Measurements from ENCODE around the gene SP2. TPM values are rescaled to one million over a fixed set of nuclear protein-coding genes. Genes with fewer than 3 reads are reported as not detected.

SP2 gene
- total and polyA plus RNA-seq, 2 of the 13 experiments (the other 11 are each of a cell fraction or from before 2014, with no cell fraction given) = 1.4 to 4.8 TPM

GRCh38 chr17:47945529-47946508 is 49.8 kb downstream of the SP2 start (continued):
- TF ChIP-seq PRDM15 (CRISPR knock-in tag; IDR thresholded peaks at IDR 0.05) = peak; percentile 81; the same call in 1 of the 2 replicates
- TF ChIP-seq TP53 (CRISPR knock-in tag; conservative IDR thresholded peaks at IDR 0.05) = no peak
- no peak for TF ChIP-seq SIN3B (IDR thresholded peaks at IDR 0.05; ENCODE audit: low read length)
- no peak for TF ChIP-seq EED (CRISPR knock-in tag; IDR thresholded peaks at IDR 0.05)
- no peak for TF ChIP-seq GTF3A (CRISPR knock-in tag; conservative IDR thresholded peaks at IDR 0.05)
- peak; percentile 10 for TF ChIP-seq ETV5 (CRISPR knock-in tag; IDR thresholded peaks at IDR 0.05; ENCODE audit: borderline replicate concordance)
- no peak for TF ChIP-seq THYN1 (CRISPR knock-in tag; IDR thresholded peaks at IDR 0.05; ENCODE audit: borderline replicate concordance, low read depth)
- peak; percentile 60 for TF ChIP-seq ZNF687 (CRISPR knock-in tag; IDR thresholded peaks at IDR 0.05)
- TF ChIP-seq MED1 (CRISPR knock-in tag; IDR thresholded peaks at IDR 0.05) = peak; percentile 22; the same call in 1 of the 2 replicates
- TF ChIP-seq TBL1XR1 (IDR thresholded peaks at IDR 0.05; ENCODE audit: borderline replicate concordance, low read length, partially characterized antibody) = no peak
- TF ChIP-seq SP4 (CRISPR knock-in tag; IDR thresholded peaks at IDR 0.05) = 0 out of 2 replicates have a peak, but pooled peaks have one; percentile 21
- no peak for TF ChIP-seq DNMT3B (CRISPR knock-in tag; conservative IDR thresholded peaks at IDR 0.05)
- no peak for TF ChIP-seq HIVEP1 (CRISPR knock-in tag; IDR thresholded peaks at IDR 0.05)
- no peak for TF ChIP-seq ARNT2 (CRISPR knock-in tag; IDR thresholded peaks at IDR 0.05; ENCODE audit: low read depth)
- TF ChIP-seq ZBTB38 (CRISPR knock-in tag; IDR thresholded peaks at IDR 0.05) = peak; percentile 69
- no peak for TF ChIP-seq ZNF367 (CRISPR knock-in tag; IDR thresholded peaks at IDR 0.05; ENCODE audit: borderline replicate concordance)
- peak; percentile 52; the same call in 1 of the 2 replicates for TF ChIP-seq MIXL1 (CRISPR knock-in tag; IDR thresholded peaks at IDR 0.05)
- TF ChIP-seq ATF2 (CRISPR knock-in tag; IDR thresholded peaks at IDR 0.05) = no peak
- TF ChIP-seq SAP130 (CRISPR knock-in tag; IDR thresholded peaks at IDR 0.05; ENCODE audit: low read depth) = peak; percentile 47; the same call in 1 of the 2 replicates

All from HepG2 (cell line).